ENCODE data around the gene SLC25A11. TPM values are rescaled to one million over a fixed set of nuclear protein-coding genes. Genes with fewer than 3 reads are reported as not detected.

The SLC25A11 gene
- total RNA-seq, 1 experiment from 2014 or later, result 75.1 TPM

- RAD21 ChIA-PET (ENCODE audit: low non-redundant PET in 1 of 2, low total read pairs in 2 of 2, uncharacterized antibody in 2 of 2, unreplicated experiment in 2 of 2), result no interaction called here
- no peaks in the 10 kb centered on the region for H3K27me3 ChIP-seq (ENCODE audit: insufficient read depth, low read length)
- DNase-seq (ENCODE audit: low read depth, low spot score), result no peak
- H3K4me3 ChIP-seq (replicated peaks in 1 of 2; ENCODE audit: low read depth in 1 of 2, low read length in 2 of 2), result no peak overlapping the region
- BruUV-seq (replicated peaks), result no TSS peak
- POLR2A ChIA-PET, result interaction anchor here (0.5 to 2.0 kb wide), 2 partner anchors 23 to 261 kb away, joined by 3 to 5 read pairs; partner anchors contain the start of gene SPAG7
- no peak overlapping the region for H3K4me2 ChIP-seq (ENCODE audit: low read length)
- H3K9ac ChIP-seq (ENCODE audit: low read length), result peak overlapping the region; percentile 97; the same call in 1 of the 2 replicates
- no peaks in the 10 kb centered on the region for H3K9me3 ChIP-seq (ENCODE audit: control insufficient read depth in 1 of 2, insufficient read depth in 1 of 2, low read depth in 1 of 2, low read length in 2 of 2)
- no peak overlapping the region for H2AFZ ChIP-seq (ENCODE audit: low read depth, low read length, poor library complexity, severe bottlenecking)
- peaks cover 28 to 52% of the 10 kb centered on the region in 2 experiments for H3K4me1 ChIP-seq (ENCODE audit: control insufficient read depth in 1 of 2, insufficient read depth in 2 of 2, low read length in 2 of 2)
- no peaks in the 10 kb centered on the region for H3K9me2 ChIP-seq (ENCODE audit: insufficient read depth)
- peaks cover 9 to 25% of the 10 kb centered on the region in 2 experiments; a peak in 2 of 4 replicates for H3K36me3 ChIP-seq (ENCODE audit: control insufficient read depth in 1 of 2, insufficient read depth in 2 of 2, low read length in 2 of 2)
- CTCF ChIA-PET, result no interaction called here
- peak; percentile 16; the same call in 1 of the 2 replicates for TF ChIP-seq JUND (IDR thresholded peaks at IDR 0.05)
- no peak for TF ChIP-seq ATF3 (IDR thresholded peaks at IDR 0.05)
- peak; percentile 41; the same call in 1 of the 2 replicates for TF ChIP-seq POLR2AphosphoS5 (IDR thresholded peaks at IDR 0.05; ENCODE audit: low read depth, low read length)
- peaks cover 12% of the 10 kb centered on the region; the same call in 1 of the 2 replicates for H4K20me1 ChIP-seq (ENCODE audit: insufficient read depth)
- peaks cover 86% of the 10 kb centered on the region for H3K79me2 ChIP-seq (ENCODE audit: insufficient read depth, low read length)
- intact Hi-C loops (cut with micrococcal nuclease), result no loop called here
- no peak for ATAC-seq
- H3K27ac ChIP-seq (ENCODE audit: low read depth, low read length), result peak overlapping the region; percentile 65
These were observed 4.3 kb upstream of the SLC25A11 start for GRCh38 chr17:4944163-4944553.

GRCh38 chr17:4942760-4943508 lies 3.1 kb upstream of the SLC25A11 start:
- peaks cover 9 to 32% of the 10 kb centered on the region in 2 experiments; a peak in 2 of 4 replicates for H3K36me3 ChIP-seq (ENCODE audit: control insufficient read depth in 1 of 2, insufficient read depth in 2 of 2, low read length in 2 of 2)
- no peak overlapping the region for H3K4me3 ChIP-seq (replicated peaks in 1 of 2; ENCODE audit: low read depth in 1 of 2, low read length in 2 of 2)
- RAD21 ChIA-PET (ENCODE audit: low non-redundant PET in 1 of 2, low total read pairs in 2 of 2, uncharacterized antibody in 2 of 2, unreplicated experiment in 2 of 2), result no interaction called here
- intact Hi-C loops (cut with micrococcal nuclease), result no loop called here
- POLR2A ChIA-PET, result interaction anchor here (2.0 kb wide), 1 partner anchor 25 kb away, joined by 5 read pairs; the partner anchor contains the start of gene SPAG7
- BruUV-seq (replicated peaks), result no TSS peak
- H3K9ac ChIP-seq (ENCODE audit: low read length), result no peak overlapping the region
- H3K9me2 ChIP-seq (ENCODE audit: insufficient read depth), result no peaks in the 10 kb centered on the region
- H3K4me2 ChIP-seq (ENCODE audit: low read length), result no peak overlapping the region
- H3K27me3 ChIP-seq (ENCODE audit: insufficient read depth, low read length), result no peaks in the 10 kb centered on the region
- peak; percentile 37; the same call in 1 of the 2 replicates for TF ChIP-seq POLR2AphosphoS5 (IDR thresholded peaks at IDR 0.05; ENCODE audit: low read depth, low read length)
- no peak for TF ChIP-seq FOSL1 (IDR thresholded peaks at IDR 0.05; ENCODE audit: low read depth)
- ATAC-seq, result no peak
- H3K79me2 ChIP-seq (ENCODE audit: insufficient read depth, low read length), result peaks cover 91% of the 10 kb centered on the region
- CTCF ChIA-PET, result no interaction called here
- no peak overlapping the region for H2AFZ ChIP-seq (ENCODE audit: low read depth, low read length, poor library complexity, severe bottlenecking)
- no peaks in the 10 kb centered on the region for H3K9me3 ChIP-seq (ENCODE audit: control insufficient read depth in 1 of 2, insufficient read depth in 1 of 2, low read depth in 1 of 2, low read length in 2 of 2)
- H3K4me1 ChIP-seq (ENCODE audit: control insufficient read depth in 1 of 2, insufficient read depth in 2 of 2, low read length in 2 of 2), result peaks cover 28 to 56% of the 10 kb centered on the region in 2 experiments
- H3K27ac ChIP-seq (ENCODE audit: low read depth, low read length), result 0 out of 2 replicates have a peak overlapping the region, but pooled peaks have one; percentile 15
- peaks cover 12% of the 10 kb centered on the region; the same call in 1 of the 2 replicates for H4K20me1 ChIP-seq (ENCODE audit: insufficient read depth)
- DNase-seq (ENCODE audit: low read depth, low spot score), result no peak
